K562 (cell line): ENCODE data around the gene POLL. TPM values are rescaled to one million over a fixed set of nuclear protein-coding genes. Genes with fewer than 3 reads are reported as not detected.

ENCODE experiments used
- CEBPG ChIP-seq, 3 experiments: fragments of 200-800 bp in 1 of 3; sonication (Bioruptor generic) in 1 of 3; sonication (generic) in 1 of 3; formaldehyde crosslinking in 1 of 3; IDR thresholded peaks in 2 of 3; conservative IDR thresholded peaks in 1 of 3; 2 replicates each; pipeline versions ENCODE4 v1.6.1 to v1.8.0; 2016 to 2022; ENCODE audit warnings: missing compliant biosample characterization in 2 of 3, missing genetic modification characterization in 2 of 3, mild to moderate bottlenecking in 1 of 3, missing genetic modification reagents in 1 of 3
- KHSRP ChIP-seq: fragments of 450-650 bp; IDR thresholded peaks from 2 replicates; pipeline ENCODE4 v1.6.1; 2017
- MAFG ChIP-seq: fragments of 450-650 bp; conservative IDR thresholded peaks from 2 replicates; pipeline ENCODE4 v1.6.1; 2016; ENCODE audit warnings: missing genetic modification characterization, missing compliant biosample characterization
- MIER1 ChIP-seq: fragments of 450-650 bp; IDR thresholded peaks from 2 replicates; pipeline ENCODE4 v1.6.1; 2016; ENCODE audit warnings: antibody characterized with exemption, mild to moderate bottlenecking, low read depth
- NR3C1 ChIP-seq: sonication (generic); formaldehyde crosslinking; IDR thresholded peaks from 2 replicates; pipeline ENCODE4 v1.8.1; 2022; ENCODE audit warnings: missing genetic modification reagents
- TOE1 ChIP-seq, 2 experiments: fragments of 450-650 bp in 1 of 2; sonication (generic) in 1 of 2; formaldehyde crosslinking in 1 of 2; IDR thresholded peaks; 2 replicates each; pipeline versions ENCODE4 v1.7.1 to v1.8.0; 2016 to 2022; ENCODE audit warnings: borderline replicate concordance in 2 of 2, mild to moderate bottlenecking in 2 of 2, antibody characterized with exemption in 1 of 2, inconsistent platforms in 1 of 2, low read depth in 1 of 2, missing genetic modification reagents in 1 of 2, moderate library complexity in 1 of 2
- polyA plus RNA-seq, 8 experiments: library from polyadenylated mRNA; depleted of rRNA in 4 of 8; stranded (reverse) in 5 of 8; unstranded in 3 of 8; fragments of >200 nt; fragmentation: Nextera tagmentation in 2 of 8; fragmentation: Illumina TruSeq in 1 of 8; extraction: Ambion mirVana in 2 of 8; extraction: Trizol in 1 of 8; gene quantifications; 2 replicates each; pipeline versions ENCODE4 v1.2.1 to v1.2.3, GENCODE V29; 2011 to 2014; ENCODE audit warnings: inconsistent platforms in 1 of 8, missing spikeins in 1 of 8
- total RNA-seq, 7 experiments: library from RNA; depleted of rRNA in 6 of 7; stranded (reverse); fragments of >200 nt in 6 of 7; fragmentation: Illumina TruSeq in 2 of 7; extraction: Trizol in 2 of 7; gene quantifications; 2 replicates each; pipeline versions ENCODE4 v1.2.1 to v1.2.3, GENCODE V29; 2011 to 2021; ENCODE audit warnings: low replicate concordance in 1 of 7
- TF ChIP-seq, protein P1 (sequence below): sonication (generic); formaldehyde crosslinking; IDR thresholded peaks from 2 replicates; pipeline ENCODE4 v1.8.0; 2022; ENCODE audit warnings: mild to moderate bottlenecking, missing genetic modification reagents
- TF ChIP-seq, protein P2 (sequence below): fragments of 450-650 bp; IDR thresholded peaks from 2 replicates; pipeline ENCODE4 v1.6.1; 2014; ENCODE audit warnings: low read depth, mild to moderate bottlenecking, moderate library complexity, borderline replicate concordance

Gene POLL
- total and polyA plus RNA-seq, 9 of the 15 experiments (the other 6 are each of a cell fraction or from before 2014, with no cell fraction given) = 1.2 to 18.7 (median 10.9) TPM

DNA sequence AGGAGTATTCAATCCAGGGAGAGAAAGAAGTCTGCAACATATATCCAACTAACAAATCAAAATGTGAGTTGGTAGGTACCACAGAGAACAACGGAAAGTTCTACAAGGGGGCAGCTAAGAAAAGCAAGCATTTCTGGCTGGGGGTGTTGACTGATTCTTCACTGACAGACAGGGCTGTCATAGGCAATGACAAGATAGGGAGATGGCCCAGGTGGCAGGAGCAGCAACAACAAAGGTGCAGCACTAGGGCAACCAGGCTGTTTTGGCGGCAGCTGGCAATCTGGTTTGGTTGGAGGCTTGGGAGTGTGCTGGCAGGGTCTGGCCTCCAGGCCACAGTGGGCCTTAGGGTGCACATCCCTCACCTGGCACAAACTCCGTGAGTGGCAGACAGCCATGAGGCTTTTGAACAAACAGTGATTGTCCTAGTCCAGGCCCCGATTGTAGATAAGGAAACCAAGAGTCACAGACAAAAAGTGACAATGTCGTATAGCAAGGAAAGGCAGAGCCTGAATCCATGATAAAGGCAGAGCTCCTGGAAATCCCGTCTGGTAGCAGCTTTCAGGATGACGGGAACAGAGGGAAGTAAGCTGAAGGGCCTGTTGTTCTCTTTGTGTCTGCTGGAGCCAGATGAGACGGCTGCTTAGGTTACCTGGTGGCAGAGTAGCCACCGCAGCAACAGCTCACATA, 28.5 kb upstream of the POLL start (continued):
- no peak for TF ChIP-seq TOE1 (IDR thresholded peaks at IDR 0.05; ENCODE audit: borderline replicate concordance)
- no peak for TF ChIP-seq TOE1 (CRISPR knock-in tag; IDR thresholded peaks at IDR 0.05; ENCODE audit: borderline replicate concordance, low read depth)
- no peak for TF ChIP-seq KHSRP
- TF ChIP-seq CEBPG (CRISPR knock-in tag; IDR thresholded peaks at IDR 0.05) = no peak
- no peak for TF ChIP-seq CEBPG (tag; conservative IDR thresholded peaks at IDR 0.05 in 1 of 2, IDR thresholded peaks at IDR 0.05 in 1 of 2)
- TF ChIP-seq MAFG = no peak
- TF ChIP-seq MIER1 = no peak
- TF ChIP-seq, protein P1, sequence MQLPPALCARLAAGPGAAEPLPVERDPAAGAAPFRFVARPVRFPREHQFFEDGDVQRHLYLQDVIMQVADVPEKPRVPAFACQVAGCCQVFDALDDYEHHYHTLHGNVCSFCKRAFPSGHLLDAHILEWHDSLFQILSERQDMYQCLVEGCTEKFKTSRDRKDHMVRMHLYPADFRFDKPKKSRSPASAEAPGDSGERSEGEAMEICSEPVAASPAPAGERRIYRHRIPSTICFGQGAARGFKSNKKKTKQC = no peak
- TF ChIP-seq NR3C1 (CRISPR knock-in tag) = no peak
- TF ChIP-seq, protein P2, sequence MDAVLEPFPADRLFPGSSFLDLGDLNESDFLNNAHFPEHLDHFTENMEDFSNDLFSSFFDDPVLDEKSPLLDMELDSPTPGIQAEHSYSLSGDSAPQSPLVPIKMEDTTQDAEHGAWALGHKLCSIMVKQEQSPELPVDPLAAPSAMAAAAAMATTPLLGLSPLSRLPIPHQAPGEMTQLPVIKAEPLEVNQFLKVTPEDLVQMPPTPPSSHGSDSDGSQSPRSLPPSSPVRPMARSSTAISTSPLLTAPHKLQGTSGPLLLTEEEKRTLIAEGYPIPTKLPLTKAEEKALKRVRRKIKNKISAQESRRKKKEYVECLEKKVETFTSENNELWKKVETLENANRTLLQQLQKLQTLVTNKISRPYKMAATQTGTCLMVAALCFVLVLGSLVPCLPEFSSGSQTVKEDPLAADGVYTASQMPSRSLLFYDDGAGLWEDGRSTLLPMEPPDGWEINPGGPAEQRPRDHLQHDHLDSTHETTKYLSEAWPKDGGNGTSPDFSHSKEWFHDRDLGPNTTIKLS = no peak
- TF ChIP-seq, all 486 proteins: peak for 0
